Glutamatergic neuron (in vitro differentiated cells): Measurements from ENCODE around the gene KRT71. TPM values are rescaled to one million over a fixed set of nuclear protein-coding genes. Genes with fewer than 3 reads are reported as not detected.

Experiments used
- DNase-seq: peaks from one replicate; pipeline ENCODE4 v3.0.0; 2022
- H3K27ac Mint-ChIP-seq: one replicate; pipeline ENCODE4 v1.8.0; 2020; ENCODE audit warnings: mild to moderate bottlenecking, mixed read lengths, inconsistent platforms; ENCODE audit not compliant: unreplicated experiment
- H3K27me3 Mint-ChIP-seq: one replicate; pipeline ENCODE4 v1.8.0; 2020; ENCODE audit warnings: mild to moderate bottlenecking, moderate library complexity, mixed read lengths, inconsistent platforms; ENCODE audit not compliant: unreplicated experiment
- H3K36me3 Mint-ChIP-seq: one replicate; pipeline ENCODE4 v1.8.0; 2020; ENCODE audit warnings: mild to moderate bottlenecking, mixed read lengths, inconsistent platforms; ENCODE audit not compliant: unreplicated experiment
- H3K4me1 Mint-ChIP-seq: one replicate; pipeline ENCODE4 v1.8.0; 2020; ENCODE audit warnings: mild to moderate bottlenecking, low read depth, mixed read lengths, inconsistent platforms; ENCODE audit not compliant: unreplicated experiment
- H3K4me3 Mint-ChIP-seq: one replicate; pipeline ENCODE4 v1.8.0; 2020; ENCODE audit warnings: mild to moderate bottlenecking, mixed read lengths, inconsistent platforms; ENCODE audit not compliant: unreplicated experiment
- H3K9me3 Mint-ChIP-seq: one replicate; pipeline ENCODE4 v1.8.0; 2020; ENCODE audit warnings: mild to moderate bottlenecking, moderate library complexity, mixed read lengths, inconsistent platforms; ENCODE audit not compliant: unreplicated experiment
- CTCF ChIP-seq: fragments of 200-600 bp; sonication (generic); IDR thresholded peaks from one replicate; pipeline ENCODE4 v1.5.0; 2021; ENCODE audit not compliant: partially characterized antibody, unreplicated experiment
- total RNA-seq: library from RNA; stranded (reverse); fragmentation: NEBNext Ultra II Directional; extraction: Animal tissue kit (Norgen Biotek cat#: 25700); gene quantifications from one replicate; pipeline ENCODE4 v1.2.1, GENCODE V29; 2021; ENCODE audit not compliant: unreplicated experiment

Gene KRT71
- total RNA-seq, 1 donor from 2014 or later, result not detected

- TF ChIP-seq CTCF, result no peak
- Mint-ChIP-seq H3K4me1 (no peaks in the 10 kb centered on the region), H3K4me3 (no peak overlapping the region), H3K27me3 (peaks cover 8% of the 10 kb centered on the region), H3K27ac (no peak overlapping the region), H3K36me3 (no peaks in the 10 kb centered on the region), H3K9me3 (no peaks in the 10 kb centered on the region)
- no peak for DNase-seq
Observed at GRCh38 chr12:52577316-52577715, 24.4 kb upstream of the KRT71 start.

GRCh38 chr12:52575948-52576347, 23.0 kb upstream of the KRT71 start:
- Mint-ChIP-seq H3K4me3 (no peak overlapping the region), H3K9me3 (no peaks in the 10 kb centered on the region), H3K4me1 (no peaks in the 10 kb centered on the region), H3K27me3 (peaks cover 7% of the 10 kb centered on the region), H3K36me3 (no peaks in the 10 kb centered on the region), H3K27ac (no peak overlapping the region)
- DNase-seq, result no peak
- TF ChIP-seq CTCF, result no peak

- Mint-ChIP-seq H3K27ac (no peak overlapping the region), H3K36me3 (no peaks in the 10 kb centered on the region), H3K4me1 (no peaks in the 10 kb centered on the region), H3K27me3 (peaks cover 7% of the 10 kb centered on the region), H3K4me3 (no peak overlapping the region), H3K9me3 (no peaks in the 10 kb centered on the region)
- TF ChIP-seq CTCF, result no peak
- no peak for DNase-seq
Observed at GRCh38 chr12:52575256-52575655, 22.3 kb upstream of the KRT71 start.

- Mint-ChIP-seq H3K36me3 (no peaks in the 10 kb centered on the region), H3K27ac (no peak within 1 kb of the TSS), H3K27me3 (peaks cover 7% of the 10 kb centered on the region), H3K4me3 (no peak within 1 kb of the TSS), H3K4me1 (no peaks in the 10 kb centered on the region), H3K9me3 (no peaks in the 10 kb centered on the region)
- no peak for DNase-seq
- TF ChIP-seq CTCF, result no peak
Observed at GRCh38 chr12:52573743-52574142, 20.8 kb upstream of the KRT71 start, which contains the start of gene KRT74. Gene KRT74 (minus strand): TSS chr12:52573843. CDS start chr12:52573777, 66 bp downstream.

GRCh38 chr12:52573306-52573705, 20.4 kb upstream of the KRT71 start:
- H3K9me3 Mint-ChIP-seq, result no peaks in the 10 kb centered on the region
- DNase-seq, result no peak
- peaks cover 7% of the 10 kb centered on the region for H3K27me3 Mint-ChIP-seq
- no peak for TF ChIP-seq CTCF
- no peak overlapping the region for H3K4me3 Mint-ChIP-seq
- no peaks in the 10 kb centered on the region for H3K4me1 Mint-ChIP-seq
- no peaks in the 10 kb centered on the region for H3K36me3 Mint-ChIP-seq
- no peak overlapping the region for H3K27ac Mint-ChIP-seq
